Measurements from ENCODE around the gene FAM219A.

FAM219A gene

GRCh38 chr9:34403554-34404380 lies 54.6 kb downstream of the FAM219A start:
- TF ChIP-seq CTCF (IDR thresholded peaks at IDR 0.05; ENCODE audit: insufficient read depth, missing control alignments): peak; percentile 96
- DNase-seq (ENCODE audit: insufficient read length, low spot score): peak; percentile 56
- peak; percentile 44 for FAIRE-seq

GRCh38 chr9:34400686-34401602 lies 57.4 kb downstream of the FAM219A start:
- no peak for FAIRE-seq
- no peak for TF ChIP-seq CTCF (IDR thresholded peaks at IDR 0.05; ENCODE audit: insufficient read depth, missing control alignments)
- DNase-seq (ENCODE audit: insufficient read length, low spot score): no peak

- no peak for FAIRE-seq
- DNase-seq (ENCODE audit: insufficient read length, low spot score): no peak
- no peak for TF ChIP-seq CTCF (IDR thresholded peaks at IDR 0.05; ENCODE audit: insufficient read depth, missing control alignments)
These were observed 58.1 kb downstream of the FAM219A start for GRCh38 chr9:34400275-34400674.

- no peak for FAIRE-seq
- no peak for TF ChIP-seq CTCF (IDR thresholded peaks at IDR 0.05; ENCODE audit: insufficient read depth, missing control alignments)
These were observed 58.6 kb downstream of the FAM219A start for GRCh38 chr9:34399729-34400128.

GRCh38 chr9:34398875-34399274 lies 59.5 kb downstream of the FAM219A start:
- no peak for DNase-seq (ENCODE audit: insufficient read length, low spot score)
- no peak for TF ChIP-seq CTCF (IDR thresholded peaks at IDR 0.05; ENCODE audit: insufficient read depth, missing control alignments)
- FAIRE-seq: no peak

More at GRCh38 chr9:34399729-34400128, 58.6 kb downstream of the FAM219A start:
- DNase-seq (ENCODE audit: insufficient read length, low spot score): no peak

GRCh38 chr9:34396276-34397214 lies 61.8 kb downstream of the FAM219A start:
- DNase-seq (ENCODE audit: insufficient read length, low spot score): no peak
- FAIRE-seq: no peak
- no peak for TF ChIP-seq CTCF (IDR thresholded peaks at IDR 0.05; ENCODE audit: insufficient read depth, missing control alignments)

All from D721Med (cell line).